Measurements from ENCODE around the gene BTBD6.

BTBD6 gene

DNA sequence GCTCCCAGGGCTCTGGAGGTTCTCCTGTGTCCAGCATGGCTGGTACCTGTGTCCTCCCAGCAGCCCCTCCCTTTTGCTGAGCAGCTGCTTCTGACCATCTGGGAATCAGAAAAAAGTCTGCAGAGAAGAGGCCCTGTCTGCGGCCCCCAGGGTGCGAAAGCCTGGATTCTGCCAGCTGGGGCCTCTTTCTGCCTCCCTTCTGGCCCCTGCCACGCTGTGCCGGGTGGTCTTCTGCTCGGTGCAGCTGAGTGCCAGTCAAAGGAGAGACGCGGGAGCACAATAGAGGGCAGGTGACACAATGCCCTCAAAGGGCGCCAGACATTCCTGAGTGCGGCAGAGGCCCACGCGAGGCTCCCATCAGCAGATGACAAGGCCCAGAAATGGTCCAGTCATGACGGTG lies 12.6 kb downstream of the BTBD6 start:
- TF ChIP-seq POLR2AphosphoS5 (IDR thresholded peaks at IDR 0.05; ENCODE audit: low read depth, low read length) (no peak), POU2F2 (IDR thresholded peaks at IDR 0.05; ENCODE audit: low read depth, low read length) (no peak), TAF1 (IDR thresholded peaks at IDR 0.05; ENCODE audit: low read depth, low read length) (no peak), PAX5 (IDR thresholded peaks at IDR 0.05; ENCODE audit: insufficient read depth, low read length, severe bottlenecking) (no peak), SPI1 (IDR thresholded peaks at IDR 0.05; ENCODE audit: low read depth, low read length) (no peak), POLR2A (IDR thresholded peaks at IDR 0.05; ENCODE audit: low read depth, low read length) (no peak)
- DNase-seq (ENCODE audit: insufficient read length, low spot score): no peak
- no peak for FAIRE-seq

DNA sequence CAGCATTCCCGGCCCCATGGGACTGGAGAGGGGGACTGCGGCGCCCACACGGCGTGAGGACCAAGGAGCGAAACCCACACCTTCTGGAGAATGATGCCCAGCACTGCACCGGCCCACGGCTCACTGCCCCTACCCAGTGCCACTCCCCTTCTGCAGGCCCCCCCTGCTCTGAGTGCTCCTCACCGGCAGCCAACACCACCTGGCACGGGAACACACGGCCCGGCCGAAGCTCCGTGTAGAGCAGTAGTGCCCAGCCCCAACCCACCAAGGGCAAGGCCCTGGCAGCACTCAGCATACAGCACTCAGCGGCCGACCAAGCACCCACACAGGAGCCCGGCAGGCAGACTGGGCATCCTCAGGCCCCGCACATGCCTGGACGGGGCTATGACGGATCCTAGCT lies 13.4 kb downstream of the BTBD6 start:
- no peak for DNase-seq (ENCODE audit: insufficient read length, low spot score)
- no peak for FAIRE-seq
- TF ChIP-seq SPI1 (IDR thresholded peaks at IDR 0.05; ENCODE audit: low read depth, low read length) (no peak), POU2F2 (IDR thresholded peaks at IDR 0.05; ENCODE audit: low read depth, low read length) (no peak), TAF1 (IDR thresholded peaks at IDR 0.05; ENCODE audit: low read depth, low read length) (no peak), POLR2AphosphoS5 (IDR thresholded peaks at IDR 0.05; ENCODE audit: low read depth, low read length) (no peak), PAX5 (IDR thresholded peaks at IDR 0.05; ENCODE audit: insufficient read depth, low read length, severe bottlenecking) (no peak), POLR2A (IDR thresholded peaks at IDR 0.05; ENCODE audit: low read depth, low read length) (no peak)

DNA sequence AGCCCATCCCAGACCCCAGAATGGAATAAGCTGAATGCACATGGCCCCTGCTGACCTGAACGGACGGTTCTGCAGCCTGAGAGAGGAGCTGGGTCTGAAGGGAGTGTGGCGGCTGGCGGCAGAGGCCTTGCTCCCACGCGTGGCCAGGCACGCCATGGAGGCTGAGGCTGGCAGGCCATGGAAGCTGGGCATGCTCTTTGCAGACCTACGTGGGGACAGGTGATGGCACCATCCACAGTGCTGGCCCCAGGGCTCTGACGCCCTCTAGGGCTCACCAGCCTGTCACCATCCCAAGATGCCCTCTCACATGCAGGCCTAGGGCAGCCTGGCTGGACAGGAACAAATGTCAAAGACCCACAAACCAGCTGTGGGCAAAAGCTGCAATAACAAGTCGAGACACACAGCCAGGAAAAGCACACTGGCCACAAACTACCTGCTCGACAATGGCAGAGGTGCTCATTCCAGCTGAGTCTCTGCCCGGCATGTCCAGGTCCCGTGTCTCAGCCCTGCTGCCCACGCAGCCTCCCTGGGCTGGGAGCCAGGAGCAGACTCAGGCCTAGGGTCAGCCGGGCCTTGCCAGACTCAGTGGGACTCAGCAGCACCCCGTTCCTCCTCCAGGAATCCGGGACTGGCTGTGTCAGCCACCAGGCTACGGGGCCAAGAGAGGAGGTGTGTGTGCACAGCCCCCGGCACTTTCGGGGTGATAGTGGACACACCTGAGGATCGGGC lies 19.7 kb downstream of the BTBD6 start:
- DNase-seq (ENCODE audit: insufficient read length, low spot score) (no peak), FAIRE-seq (no peak)
- TF ChIP-seq PAX5 (IDR thresholded peaks at IDR 0.05; ENCODE audit: insufficient read depth, low read length, severe bottlenecking) (no peak), SPI1 (IDR thresholded peaks at IDR 0.05; ENCODE audit: low read depth, low read length) (no peak), POU2F2 (IDR thresholded peaks at IDR 0.05; ENCODE audit: low read depth, low read length) (no peak), TAF1 (IDR thresholded peaks at IDR 0.05; ENCODE audit: low read depth, low read length) (no peak), POLR2A (IDR thresholded peaks at IDR 0.05; ENCODE audit: low read depth, low read length) (no peak), POLR2AphosphoS5 (IDR thresholded peaks at IDR 0.05; ENCODE audit: low read depth, low read length) (no peak)

DNA sequence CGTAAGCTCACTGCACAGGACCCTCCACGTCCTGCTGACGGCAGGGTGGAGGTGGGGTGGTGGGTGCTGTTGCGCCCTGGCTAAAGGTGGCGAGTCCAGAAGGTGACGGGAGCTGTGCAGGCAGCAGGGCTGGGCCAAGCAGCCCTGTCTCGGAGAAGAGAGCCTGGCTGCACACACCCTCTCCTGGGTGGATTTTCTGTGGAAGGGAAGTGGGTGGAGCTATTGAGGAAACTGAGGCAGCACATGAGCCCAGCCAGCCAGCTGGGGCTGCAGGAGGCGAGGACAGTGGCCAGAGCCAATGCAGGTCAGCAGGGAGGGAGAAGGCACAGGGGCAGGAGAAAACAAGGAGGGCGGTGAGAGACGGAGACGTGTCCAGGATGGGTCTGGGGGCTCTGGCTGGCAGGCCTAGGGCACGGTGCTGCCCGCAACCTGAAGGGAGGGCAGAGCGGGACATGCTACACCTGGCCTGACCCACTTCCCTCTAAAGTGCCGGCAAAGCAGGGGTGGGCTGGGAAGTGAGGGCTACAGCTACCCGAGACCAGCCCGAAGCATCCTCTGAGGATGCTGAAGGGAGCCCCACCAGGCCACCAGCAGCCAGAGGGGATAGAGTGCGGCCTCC lies 20.5 kb downstream of the BTBD6 start:
- no peak for FAIRE-seq
- no peak for DNase-seq (ENCODE audit: insufficient read length, low spot score)
- TF ChIP-seq POLR2A (IDR thresholded peaks at IDR 0.05; ENCODE audit: low read depth, low read length): no peak
- TF ChIP-seq PAX5 (IDR thresholded peaks at IDR 0.05; ENCODE audit: insufficient read depth, low read length, severe bottlenecking): no peak
- no peak for TF ChIP-seq TAF1 (IDR thresholded peaks at IDR 0.05; ENCODE audit: low read depth, low read length)
- no peak for TF ChIP-seq POLR2AphosphoS5 (IDR thresholded peaks at IDR 0.05; ENCODE audit: low read depth, low read length)
- no peak for TF ChIP-seq POU2F2 (IDR thresholded peaks at IDR 0.05; ENCODE audit: low read depth, low read length)
- no peak for TF ChIP-seq SPI1 (IDR thresholded peaks at IDR 0.05; ENCODE audit: low read depth, low read length)

DNA sequence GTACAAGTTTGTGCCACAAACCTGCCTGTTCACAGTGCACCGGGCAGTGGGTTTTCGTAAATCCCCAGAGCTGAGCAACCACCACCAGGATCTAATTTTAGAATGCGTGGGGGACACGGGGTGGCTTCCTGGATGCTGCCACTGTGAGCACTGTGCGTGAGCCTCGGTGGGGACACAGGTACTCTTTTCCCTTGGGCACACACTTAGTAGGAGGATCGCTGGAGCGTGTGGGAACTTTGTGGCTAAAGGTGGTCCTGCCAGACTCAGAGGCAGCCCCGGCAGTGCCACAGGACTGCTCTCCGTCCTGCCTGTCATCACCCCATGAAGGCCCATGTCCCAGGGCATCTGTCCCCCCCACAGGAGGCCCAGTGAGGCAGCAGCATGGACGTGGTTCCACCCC lies 21.1 kb downstream of the BTBD6 start:
- no peak for TF ChIP-seq POU2F2 (IDR thresholded peaks at IDR 0.05; ENCODE audit: low read depth, low read length)
- TF ChIP-seq SPI1 (IDR thresholded peaks at IDR 0.05; ENCODE audit: low read depth, low read length): no peak
- no peak for TF ChIP-seq POLR2AphosphoS5 (IDR thresholded peaks at IDR 0.05; ENCODE audit: low read depth, low read length)
- no peak for TF ChIP-seq PAX5 (IDR thresholded peaks at IDR 0.05; ENCODE audit: insufficient read depth, low read length, severe bottlenecking)
- no peak for TF ChIP-seq TAF1 (IDR thresholded peaks at IDR 0.05; ENCODE audit: low read depth, low read length)
- TF ChIP-seq POLR2A (IDR thresholded peaks at IDR 0.05; ENCODE audit: low read depth, low read length): no peak
- DNase-seq (ENCODE audit: insufficient read length, low spot score) (no peak), FAIRE-seq (no peak)

DNA sequence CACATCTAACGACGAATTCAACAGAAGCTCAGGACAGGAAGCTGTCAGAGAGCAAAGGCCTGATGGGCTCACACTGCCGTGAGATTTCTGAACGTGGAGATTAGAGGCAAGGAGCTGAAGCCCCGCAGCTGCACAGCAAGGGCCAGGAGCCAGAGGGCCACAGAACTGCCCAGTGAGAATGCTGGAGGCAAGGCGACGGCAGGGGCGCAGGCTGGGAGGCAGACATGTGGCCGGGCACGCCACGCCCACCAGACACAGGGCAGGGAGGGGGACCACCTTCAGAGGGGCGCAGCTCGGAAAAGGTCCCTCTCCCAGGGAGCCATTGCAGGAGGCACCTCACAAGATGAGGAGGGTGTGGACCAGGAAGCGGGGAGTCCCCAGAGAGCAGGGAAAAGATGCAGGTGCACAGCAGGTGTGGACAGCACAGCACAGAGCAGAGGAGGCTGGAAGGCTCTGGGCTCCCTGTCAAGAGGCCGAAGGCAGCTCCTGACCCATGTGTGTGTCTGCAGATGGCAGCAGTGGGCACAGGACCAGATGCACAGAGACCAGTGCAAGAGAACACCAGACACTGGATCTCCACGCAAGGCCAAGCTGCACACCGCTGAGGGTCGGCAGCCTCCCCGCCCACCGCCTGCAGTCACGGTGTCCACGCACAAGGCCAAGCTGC lies 23.0 kb downstream of the BTBD6 start:
- no peak for FAIRE-seq
- TF ChIP-seq TAF1 (IDR thresholded peaks at IDR 0.05; ENCODE audit: low read depth, low read length) (no peak), SPI1 (IDR thresholded peaks at IDR 0.05; ENCODE audit: low read depth, low read length) (no peak), POU2F2 (IDR thresholded peaks at IDR 0.05; ENCODE audit: low read depth, low read length) (no peak), PAX5 (IDR thresholded peaks at IDR 0.05; ENCODE audit: insufficient read depth, low read length, severe bottlenecking) (no peak), POLR2AphosphoS5 (IDR thresholded peaks at IDR 0.05; ENCODE audit: low read depth, low read length) (no peak), POLR2A (IDR thresholded peaks at IDR 0.05; ENCODE audit: low read depth, low read length) (no peak)
- no peak for DNase-seq (ENCODE audit: insufficient read length, low spot score)

DNA sequence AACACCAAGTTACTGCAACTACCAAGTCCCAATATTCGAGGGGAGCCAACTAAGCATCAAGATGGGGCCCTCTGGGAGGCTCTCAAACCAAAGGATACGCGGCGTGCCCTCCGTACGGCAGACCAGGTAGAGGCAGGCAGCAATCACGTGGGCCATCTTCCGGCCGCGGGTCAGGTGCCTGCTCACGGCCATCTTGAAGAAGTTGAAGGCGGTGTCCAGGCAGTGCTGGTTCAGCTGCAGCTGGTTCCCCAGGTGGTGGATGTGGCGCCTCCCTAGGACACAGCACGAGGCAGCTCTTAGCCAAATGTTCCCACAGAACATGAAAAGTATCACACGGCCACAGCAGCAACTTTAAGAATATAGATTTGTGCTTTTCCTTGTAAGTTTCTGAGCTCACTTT lies 24.3 kb downstream of the BTBD6 start:
- DNase-seq (ENCODE audit: insufficient read length, low spot score) (no peak), FAIRE-seq (no peak)
- TF ChIP-seq TAF1 (IDR thresholded peaks at IDR 0.05; ENCODE audit: low read depth, low read length) (no peak), POLR2AphosphoS5 (IDR thresholded peaks at IDR 0.05; ENCODE audit: low read depth, low read length) (no peak), POLR2A (IDR thresholded peaks at IDR 0.05; ENCODE audit: low read depth, low read length) (no peak), POU2F2 (IDR thresholded peaks at IDR 0.05; ENCODE audit: low read depth, low read length) (no peak), SPI1 (IDR thresholded peaks at IDR 0.05; ENCODE audit: low read depth, low read length) (no peak), PAX5 (IDR thresholded peaks at IDR 0.05; ENCODE audit: insufficient read depth, low read length, severe bottlenecking) (no peak)

DNA sequence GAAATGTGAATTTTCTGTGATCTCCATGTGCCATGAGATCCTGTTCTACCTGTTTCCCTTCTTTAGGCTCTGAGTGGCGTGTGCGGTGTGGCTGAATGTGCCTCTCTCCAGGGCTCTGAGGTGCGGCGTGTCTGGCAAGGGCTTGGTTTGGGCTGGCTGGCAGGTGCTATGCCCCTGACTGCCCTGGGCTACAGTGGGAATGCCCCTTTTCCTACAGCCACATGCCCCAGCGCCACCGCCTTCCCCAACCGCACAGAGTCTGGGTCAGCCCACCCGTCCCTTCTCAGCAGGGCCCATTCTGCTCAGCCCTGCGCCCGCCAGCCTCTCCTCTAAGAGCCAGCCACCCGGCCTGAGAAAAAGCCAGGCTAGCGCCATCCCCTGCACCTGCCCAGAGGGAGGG lies 24.7 kb downstream of the BTBD6 start:
- FAIRE-seq (no peak), DNase-seq (ENCODE audit: insufficient read length, low spot score) (no peak)
- TF ChIP-seq POLR2AphosphoS5 (IDR thresholded peaks at IDR 0.05; ENCODE audit: low read depth, low read length) (no peak), POU2F2 (IDR thresholded peaks at IDR 0.05; ENCODE audit: low read depth, low read length) (no peak), PAX5 (IDR thresholded peaks at IDR 0.05; ENCODE audit: insufficient read depth, low read length, severe bottlenecking) (no peak), SPI1 (IDR thresholded peaks at IDR 0.05; ENCODE audit: low read depth, low read length) (no peak), POLR2A (IDR thresholded peaks at IDR 0.05; ENCODE audit: low read depth, low read length) (no peak), TAF1 (IDR thresholded peaks at IDR 0.05; ENCODE audit: low read depth, low read length) (no peak)

DNA sequence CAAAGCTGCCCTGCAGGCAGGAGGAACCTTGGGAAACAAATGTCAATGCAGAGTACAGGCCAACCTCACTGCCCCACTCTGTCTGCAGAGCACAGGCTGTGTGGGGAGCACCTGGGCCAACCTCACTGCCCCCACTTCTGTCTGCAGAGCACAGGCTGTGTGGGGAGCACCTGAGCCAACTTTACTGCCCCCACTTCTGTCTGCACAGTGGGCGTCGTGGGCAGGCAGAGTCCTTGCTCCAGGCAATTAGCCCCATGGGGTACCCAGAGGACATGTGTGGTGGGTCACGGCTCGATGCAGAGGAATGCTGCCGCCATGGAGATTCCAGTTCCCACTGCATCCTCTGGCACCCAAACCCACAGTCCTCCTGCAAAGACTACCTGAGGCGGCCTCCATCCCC lies 26.3 kb downstream of the BTBD6 start:
- TF ChIP-seq POU2F2 (IDR thresholded peaks at IDR 0.05; ENCODE audit: low read depth, low read length) (no peak), POLR2AphosphoS5 (IDR thresholded peaks at IDR 0.05; ENCODE audit: low read depth, low read length) (no peak), TAF1 (IDR thresholded peaks at IDR 0.05; ENCODE audit: low read depth, low read length) (no peak), SPI1 (IDR thresholded peaks at IDR 0.05; ENCODE audit: low read depth, low read length) (no peak), POLR2A (IDR thresholded peaks at IDR 0.05; ENCODE audit: low read depth, low read length) (no peak), PAX5 (IDR thresholded peaks at IDR 0.05; ENCODE audit: insufficient read depth, low read length, severe bottlenecking) (no peak)
- DNase-seq (ENCODE audit: insufficient read length, low spot score): no peak
- no peak for FAIRE-seq

All from GM12891 (cell line).